H1 (cell line): Measurements from ENCODE around the gene SERINC4. TPM values are rescaled to one million over a fixed set of nuclear protein-coding genes. Genes with fewer than 3 reads are reported as not detected.

ENCODE experiments used
- CTCF ChIA-PET: fragments of 300-600 bp; sonication (Branson Sonifier 250); formaldehyde crosslinking; loops from one replicate; lab custom pipeline; 2021; ENCODE audit not compliant: partially characterized antibody; lab: Charles Lee
- POLR2A ChIA-PET: fragments of 300-600 bp; sonication (Branson Sonifier 250); formaldehyde crosslinking; loops from one replicate; lab custom pipeline; 2021; ENCODE audit warnings: inconsistent platforms; ENCODE audit not compliant: partially characterized antibody; lab: Charles Lee
- DNase-seq, 2 experiments: peaks; one replicate each; pipeline versions ENCODE4 v3.0.0 to v3.0.0-alpha.2; 2010 to 2022; ENCODE audit warnings: low spot score in 2 of 2, low read depth in 1 of 2, mixed read lengths in 1 of 2
- FAIRE-seq: peaks from 2 replicates; lab custom pipeline; 2011; peaks lifted over from hg19 to GRCh38; lab: Jason Lieb, UNC
- H2AFZ ChIP-seq: 2 replicates; pipeline ENCODE4 v1.8.1; 2012; ENCODE audit warnings: low read length, inconsistent platforms
- H2AK5ac ChIP-seq: 2 replicates; pipeline ENCODE4 v1.6.1; 2013; ENCODE audit warnings: low read depth, low read length
- H2BK120ac ChIP-seq: replicated peaks from 2 replicates; pipeline ENCODE3; 2013; ENCODE audit warnings: low read depth, low read length, inconsistent platforms
- H2BK12ac ChIP-seq: 2 replicates; pipeline ENCODE4 v1.6.1; 2013; ENCODE audit warnings: low read depth, low read length
- H2BK15ac ChIP-seq: 2 replicates; pipeline ENCODE4 v1.6.1; 2013; ENCODE audit warnings: low read length
- H2BK20ac ChIP-seq: 2 replicates; pipeline ENCODE4 v1.6.1; 2013; ENCODE audit warnings: low read length
- H2BK5ac ChIP-seq: 2 replicates; pipeline ENCODE4 v1.6.1; 2013; ENCODE audit warnings: low read depth, low read length
- H3K14ac ChIP-seq: 2 replicates; pipeline ENCODE4 v1.6.1; 2013; ENCODE audit warnings: inconsistent platforms; ENCODE audit not compliant: insufficient read length
- H3K18ac ChIP-seq: 2 replicates; pipeline ENCODE4 v1.6.1; 2013; ENCODE audit warnings: low read length; ENCODE audit errors: extremely low read depth
- H3K23ac ChIP-seq: 2 replicates; pipeline ENCODE4 v1.6.1; 2013; ENCODE audit warnings: inconsistent platforms; ENCODE audit not compliant: insufficient read length
- H3K23me2 ChIP-seq: 2 replicates; pipeline ENCODE4 v1.6.1; 2013; ENCODE audit warnings: low read depth, low read length
- H3K27ac ChIP-seq: 2 replicates; pipeline ENCODE4 v1.6.1; 2011; ENCODE audit warnings: low read depth, low read length, inconsistent platforms
- H3K27me3 ChIP-seq, 4 experiments: replicated peaks in 1 of 4; 1 replicate in 1 of 4; 2 replicates in 3 of 4; pipeline versions ENCODE4 v1.6.1 to v1.8.1; 2011 to 2013; ENCODE audit warnings: low read length in 3 of 4, mild to moderate bottlenecking in 3 of 4, inconsistent platforms in 2 of 4, mixed read lengths in 2 of 4, moderate library complexity in 1 of 4; ENCODE audit not compliant: control insufficient read depth in 3 of 4, insufficient read depth in 3 of 4; ENCODE audit errors: extremely low read depth in 1 of 4
- H3K36me3 ChIP-seq, 4 experiments: 2 replicates each; pipeline versions ENCODE4 v1.6.1 to v1.8.1; 2011 to 2013; ENCODE audit warnings: mild to moderate bottlenecking in 4 of 4, low read length in 3 of 4, moderate library complexity in 2 of 4, control low read depth in 1 of 4, inconsistent platforms in 1 of 4; ENCODE audit not compliant: insufficient read depth in 4 of 4, control insufficient read depth in 2 of 4
- H3K4ac ChIP-seq: replicated peaks from 2 replicates; pipeline ENCODE3; 2013; ENCODE audit warnings: low read length, low read depth, mixed read lengths, inconsistent platforms; ENCODE audit not compliant: insufficient read length
- H3K4me1 ChIP-seq, 4 experiments: replicated peaks in 1 of 4; 1 replicate in 1 of 4; 2 replicates in 3 of 4; pipeline versions ENCODE4 v1.6.1 to v1.8.1; 2011 to 2013; ENCODE audit warnings: low read length in 3 of 4, inconsistent platforms in 2 of 4, mixed read lengths in 1 of 4; ENCODE audit not compliant: insufficient read depth in 4 of 4, control insufficient read depth in 3 of 4
- H3K4me2 ChIP-seq, 2 experiments: 2 replicates each; pipeline versions ENCODE4 v1.6.1 to v1.8.1; 2011 to 2013; ENCODE audit warnings: low read depth in 2 of 2, low read length in 2 of 2, control low read depth in 1 of 2, inconsistent platforms in 1 of 2, mild to moderate bottlenecking in 1 of 2; ENCODE audit not compliant: insufficient read depth in 1 of 2
- H3K4me3 ChIP-seq, 4 experiments: fragments of 200-600, 300-600 bp in 1 of 4; sonication (generic), shearing (Covaris generic), sonication (Bioruptor Twin) in 1 of 4; 2 replicates each; pipeline versions ENCODE4 v1.5.1 to v1.8.1; 2011 to 2016; ENCODE audit warnings: low read length in 4 of 4, low read depth in 3 of 4, control low read depth in 2 of 4, inconsistent platforms in 2 of 4, mild to moderate bottlenecking in 2 of 4, mixed read lengths in 1 of 4, moderate library complexity in 1 of 4; ENCODE audit not compliant: insufficient read depth in 2 of 4; ENCODE audit errors: extremely low read depth in 1 of 4
- H3K56ac ChIP-seq: replicated peaks from 2 replicates; pipeline ENCODE3; 2013; ENCODE audit warnings: low read depth, mild to moderate bottlenecking, mixed read lengths, low read length, inconsistent platforms; ENCODE audit not compliant: insufficient read length
- H3K79me1 ChIP-seq: 2 replicates; pipeline ENCODE4 v1.6.1; 2013; ENCODE audit warnings: low read depth, low read length, control low read depth
- H3K79me2 ChIP-seq, 2 experiments: 2 replicates each; pipeline versions ENCODE4 v1.6.1 to v1.8.1; 2012 to 2013; ENCODE audit warnings: low read length in 2 of 2, mild to moderate bottlenecking in 2 of 2, inconsistent platforms in 1 of 2; ENCODE audit not compliant: insufficient read depth in 2 of 2, control insufficient read depth in 1 of 2
- H3K9ac ChIP-seq, 4 experiments: replicated peaks in 1 of 4; 1 replicate in 1 of 4; 2 replicates in 3 of 4; pipeline versions ENCODE4 v1.6.1 to v1.8.1; 2011 to 2013; ENCODE audit warnings: low read depth in 3 of 4, low read length in 3 of 4, control low read depth in 2 of 4, mild to moderate bottlenecking in 2 of 4, moderate library complexity in 2 of 4, inconsistent platforms in 1 of 4; ENCODE audit errors: extremely low read depth in 1 of 4
- H3K9me3 ChIP-seq, 2 experiments: 2 replicates each; pipeline versions ENCODE4 v1.6.1 to v1.8.1; 2012 to 2013; ENCODE audit warnings: mild to moderate bottlenecking in 2 of 2, moderate library complexity in 2 of 2, control low read depth in 1 of 2, inconsistent platforms in 1 of 2, low read depth in 1 of 2, low read length in 1 of 2, mixed read lengths in 1 of 2; ENCODE audit not compliant: insufficient read depth in 2 of 2
- H4K20me1 ChIP-seq, 2 experiments: replicated peaks in 1 of 2; 2 replicates each; pipeline versions ENCODE3 to v1.8.1; 2011 to 2013; ENCODE audit warnings: inconsistent platforms in 2 of 2, low read length in 2 of 2, mild to moderate bottlenecking in 1 of 2; ENCODE audit not compliant: insufficient read depth in 2 of 2, control insufficient read depth in 1 of 2
- H4K5ac ChIP-seq: 2 replicates; pipeline ENCODE4 v1.6.1; 2013; ENCODE audit warnings: low read length, low read depth, mixed read lengths, inconsistent platforms; ENCODE audit not compliant: insufficient read length
- H4K8ac ChIP-seq: 2 replicates; pipeline ENCODE4 v1.8.0; 2013; ENCODE audit warnings: mild to moderate bottlenecking, moderate library complexity, low read length, inconsistent platforms; ENCODE audit not compliant: insufficient read depth; ENCODE audit errors: extremely low read depth
- H4K91ac ChIP-seq: replicated peaks from 2 replicates; pipeline ENCODE3; 2013; ENCODE audit warnings: low read length, mixed read lengths, inconsistent platforms; ENCODE audit not compliant: insufficient read length
- ASH2L ChIP-seq: fragments of 200-600, 300-600 bp; sonication (generic); IDR thresholded peaks from one replicate; pipeline ENCODE4 v1.7.1; 2017; ENCODE audit warnings: low read length
- NANOG ChIP-seq: IDR thresholded peaks from 2 replicates; pipeline ENCODE4 v1.6.1; 2011; ENCODE audit warnings: low read length, low read depth, mild to moderate bottlenecking, inconsistent platforms; ENCODE audit not compliant: insufficient read depth, poor library complexity, severe bottlenecking
- POLR2A ChIP-seq, 2 experiments: IDR thresholded peaks; 1 replicate in 1 of 2; 2 replicates in 1 of 2; pipeline ENCODE4 v1.6.1; 2011; ENCODE audit warnings: low read depth in 2 of 2, low read length in 2 of 2, mild to moderate bottlenecking in 2 of 2; ENCODE audit errors: control extremely low read depth in 1 of 2
- RBBP5 ChIP-seq: IDR thresholded peaks from 2 replicates; pipeline ENCODE4 v1.7.1; 2012; ENCODE audit warnings: low read depth, mild to moderate bottlenecking, inconsistent platforms, low read length, moderate library complexity, borderline replicate concordance
- RNF2 ChIP-seq: fragments of 200-900, 300-1000 bp; sonication (generic); IDR thresholded peaks from 2 replicates; pipeline ENCODE4 v1.7.1; 2016; ENCODE audit warnings: borderline replicate concordance, low read depth, mild to moderate bottlenecking, antibody characterized with exemption, low read length; ENCODE audit not compliant: poor library complexity, severe bottlenecking; ENCODE audit errors: missing control alignments
- SAP30 ChIP-seq: fragments of 300-600 bp; sonication (generic); IDR thresholded peaks from 2 replicates; pipeline ENCODE4 v1.7.1; 2012; ENCODE audit warnings: low read length, moderate library complexity, mild to moderate bottlenecking, inconsistent platforms; ENCODE audit not compliant: insufficient read depth, insufficient replicate concordance
- SIRT6 ChIP-seq: IDR thresholded peaks from one replicate; pipeline ENCODE4 v1.7.1; 2012; ENCODE audit warnings: low read length, inconsistent platforms
- SIX5 ChIP-seq: IDR thresholded peaks from 2 replicates; pipeline ENCODE4 v1.6.1; 2011; ENCODE audit warnings: mild to moderate bottlenecking, low read depth, low read length
- TAF7 ChIP-seq: optimal IDR thresholded peaks from 2 replicates; pipeline ENCODE3; 2011; ENCODE audit warnings: low read depth, mild to moderate bottlenecking, inconsistent platforms, low read length, moderate library complexity, borderline replicate concordance
- WGBS, 2 experiments: shearing (Covaris generic) in 1 of 2; methylation state at CpG; one replicate each; pipeline versions ENCODE4 v1.1.6 to v1.1.7; 2013 to 2015; ENCODE audit warnings: low lambda C conversion rate in 2 of 2, mixed read lengths in 2 of 2, inconsistent platforms in 1 of 2, low coverage in 1 of 2, missing lambda C conversion rate in 1 of 2; ENCODE audit not compliant: insufficient replicate concordance in 2 of 2, insufficient coverage in 1 of 2, insufficient read length in 1 of 2; ENCODE audit errors: extremely low coverage in 1 of 2, missing lambda C conversion rate in 1 of 2; 5-methylcytosine and 5-hydroxymethylcytosine counted together
- polyA plus RNA-seq, 7 experiments: library from polyadenylated mRNA; depleted of rRNA in 3 of 7; stranded (reverse) in 5 of 7; unstranded in 2 of 7; fragments of >200 nt in 5 of 7; fragments of 200-250 nt in 2 of 7; gene quantifications; 1 replicate in 5 of 7; 2 replicates in 1 of 7; 4 replicates in 1 of 7; pipeline versions ENCODE4 v1.2.1 to v1.2.3, GENCODE V29; 2011 to 2013; ENCODE audit warnings: missing spikeins in 2 of 7, mixed read lengths in 2 of 7
- total RNA-seq: library from RNA; stranded (reverse); fragmentation: NEBNext Ultra II Directional; extraction: Animal tissue kit (Norgen Biotek cat#: 25700); gene quantifications from 2 replicates; pipeline ENCODE4 v1.2.1, GENCODE V29; 2021

SERINC4 gene
- total and polyA plus RNA-seq, 2 of the 8 experiments (the other 6 are each of a cell fraction or from before 2014, with no cell fraction given) = 0.08 TPM; not detected in 1

DNA sequence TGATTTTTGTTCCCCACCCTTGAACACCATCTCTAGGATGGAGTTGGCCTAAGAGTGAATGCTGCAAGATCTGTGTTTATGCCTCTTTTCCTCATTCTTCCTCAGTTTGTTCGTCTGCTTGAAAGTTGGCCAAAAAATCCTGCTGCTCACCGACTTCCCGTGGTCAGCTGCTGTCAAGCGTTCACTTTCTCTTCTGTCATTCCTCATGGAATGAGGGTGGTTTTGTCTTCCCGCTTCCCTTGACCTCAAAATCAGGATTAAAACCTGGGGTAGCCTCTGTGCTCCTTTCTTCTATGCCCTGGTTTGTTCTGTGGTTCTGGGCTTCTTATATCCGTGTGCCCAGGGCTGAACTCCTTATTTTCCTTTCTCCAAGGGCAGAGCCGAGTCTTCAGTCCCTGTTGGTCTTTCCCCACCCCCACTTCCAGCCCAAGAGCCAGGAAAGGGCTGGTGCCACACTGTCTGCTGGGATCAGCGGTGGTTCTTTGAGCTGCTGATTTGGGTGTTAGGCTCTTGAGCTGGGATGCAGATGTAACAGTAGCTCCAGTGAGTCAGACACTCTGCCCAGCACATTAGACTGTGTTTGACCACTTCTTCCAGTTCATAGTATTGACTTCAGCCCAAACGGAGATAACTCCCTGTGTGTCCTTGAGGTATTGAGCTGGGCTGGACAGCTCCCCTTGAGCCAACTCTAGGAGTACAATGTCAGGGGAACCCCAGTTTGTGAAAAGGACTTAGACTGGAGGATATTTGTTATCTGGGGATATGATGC lies 5.6 kb downstream of the SERINC4 start:
- no peak for DNase-seq
- no peak overlapping the region for H2BK20ac ChIP-seq
- H3K79me1 ChIP-seq = peaks cover 19% of the 10 kb centered on the region
- ChIA-PET POLR2A (interaction anchor here (1.5 to 8.9 kb wide), 10 partner anchors 9 to 49 kb away, joined by 3 to 71 read pairs (median 8); partner anchors contain the start of genes ELL3, MFAP1 and PDIA3), CTCF (interaction anchor here (1.2 to 1.4 kb wide), 3 partner anchors 18 to 280 kb away, joined by 3 to 4 read pairs (median 3); partner anchors contain the start of gene ELL3)
- peaks cover 4% of the 10 kb centered on the region for H3K23me2 ChIP-seq
- peak overlapping the region in 1 of 4 experiments; percentile 31; a peak in 1 of 8 replicates for H3K4me3 ChIP-seq
- WGBS, 2 experiments = 94% methylated on average over 9 of the region's 9 CpGs; no CpG with 5 or more reads in 1 of the 2 experiments
- no peak for FAIRE-seq
- no peak overlapping the region for H2AFZ ChIP-seq
- no peak overlapping the region for H3K4ac ChIP-seq
- no peak overlapping the region for H2BK15ac ChIP-seq
- no peak overlapping the region for H3K56ac ChIP-seq
- no peak overlapping the region for H2AK5ac ChIP-seq
- H4K91ac ChIP-seq = no peak overlapping the region
- H3K27me3 ChIP-seq = no peaks in the 10 kb centered on the region
- H3K14ac ChIP-seq = no peak overlapping the region
- no peak overlapping the region for H4K5ac ChIP-seq
- H3K23ac ChIP-seq = no peak overlapping the region
- H3K9ac ChIP-seq = no peak overlapping the region
- no peak overlapping the region; the same call in 1 of the 2 replicates for H2BK5ac ChIP-seq
- H3K4me2 ChIP-seq = peak overlapping the region; percentile 30 to 98; a peak in 1 of 4 replicates
- H4K20me1 ChIP-seq = peaks cover 4 to 17% of the 10 kb centered on the region in 2 experiments
- 0 out of 2 replicates have a peak overlapping the region, but pooled peaks have one; percentile 54 for H3K27ac ChIP-seq
- H3K4me1 ChIP-seq = peaks cover 19 to 28% (median 24%) of the 10 kb centered on the region in 4 experiments; a peak in 6 of 7 replicates
- no peaks in the 10 kb centered on the region for H3K9me3 ChIP-seq
- peaks cover 0 to 26% of the 10 kb centered on the region in 2 experiments; a peak in 2 of 4 replicates for H3K79me2 ChIP-seq
- no peak overlapping the region for H2BK12ac ChIP-seq
- 0 out of 2 replicates have a peak overlapping the region, but pooled peaks have one; percentile 24 for H3K18ac ChIP-seq
- no peak overlapping the region for H4K8ac ChIP-seq
- H2BK120ac ChIP-seq = no peak overlapping the region
- peaks cover 12 to 48% (median 22%) of the 10 kb centered on the region in 4 experiments for H3K36me3 ChIP-seq
- TF ChIP-seq ASH2L (no peak), TAF7 (peak; percentile 37), NANOG (no peak), SIX5 (no peak), RNF2 (no peak), POLR2A (IDR thresholded peaks at IDR 0.05; ENCODE audit: control extremely low read depth in 1 of 2, low read depth in 2 of 2, low read length in 2 of 2) (peak in 1 of 2 experiments; percentile 24; a peak in 2 of 3 replicates), RBBP5 (no peak), SAP30 (no peak), SIRT6 (no peak)
